Nephron progenitor cell (in vitro differentiated cells): ENCODE results near the gene CFDP1.

Experiments used
- DNase-seq: peaks from one replicate; pipeline ENCODE4 v3.0.0; 2021
- H3K27ac Mint-ChIP-seq: 2 replicates; pipeline ENCODE4 v1.8.0; 2021; ENCODE audit warnings: mild to moderate bottlenecking, moderate library complexity, mixed read lengths
- H3K27me3 Mint-ChIP-seq: 2 replicates; pipeline ENCODE4 v1.8.0; 2021; ENCODE audit warnings: mild to moderate bottlenecking, low read depth, mixed read lengths; ENCODE audit not compliant: poor library complexity
- H3K36me3 Mint-ChIP-seq: 2 replicates; pipeline ENCODE4 v1.8.0; 2021; ENCODE audit warnings: low read depth, mixed read lengths
- H3K4me1 Mint-ChIP-seq: 2 replicates; pipeline ENCODE4 v1.8.0; 2021; ENCODE audit warnings: mixed read lengths
- H3K4me3 Mint-ChIP-seq: 2 replicates; pipeline ENCODE4 v1.8.0; 2021; ENCODE audit warnings: mild to moderate bottlenecking, moderate library complexity, mixed read lengths
- H3K9me3 Mint-ChIP-seq: 2 replicates; pipeline ENCODE4 v1.8.0; 2021; ENCODE audit warnings: mild to moderate bottlenecking, moderate library complexity, mixed read lengths
- TF ChIP-seq, protein P1 (sequence below): fragments of 200-600 bp; sonication (generic); IDR thresholded peaks from 2 replicates; pipeline ENCODE4 v1.5.0; 2021; ENCODE audit warnings: antibody characterized with exemption

CFDP1 gene

DNA sequence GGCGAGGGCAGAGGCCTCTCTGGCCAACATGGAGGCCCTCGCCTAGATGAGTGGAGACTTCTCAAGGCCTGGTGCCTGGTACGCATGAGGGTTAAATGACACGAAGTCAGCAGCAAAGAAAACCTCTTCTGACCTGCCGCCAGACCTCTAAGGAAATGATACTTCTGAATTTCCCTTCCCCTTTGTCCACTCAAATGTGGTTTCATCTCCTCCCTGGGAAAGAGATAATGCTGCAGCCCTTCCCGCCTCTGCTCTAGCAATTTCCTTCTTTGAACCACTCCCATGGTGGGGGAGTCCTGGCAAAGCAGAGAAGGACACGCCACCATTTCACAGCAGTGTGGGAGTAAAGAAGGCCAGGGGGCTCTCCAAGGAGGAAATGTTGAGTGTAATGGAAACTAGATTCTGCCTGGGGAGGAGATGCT, 116.2 kb downstream of the CFDP1 start:
- Mint-ChIP-seq H3K27ac (peak overlapping the region; percentile 98), H3K4me1 (peaks cover 39% of the 10 kb centered on the region)

DNA sequence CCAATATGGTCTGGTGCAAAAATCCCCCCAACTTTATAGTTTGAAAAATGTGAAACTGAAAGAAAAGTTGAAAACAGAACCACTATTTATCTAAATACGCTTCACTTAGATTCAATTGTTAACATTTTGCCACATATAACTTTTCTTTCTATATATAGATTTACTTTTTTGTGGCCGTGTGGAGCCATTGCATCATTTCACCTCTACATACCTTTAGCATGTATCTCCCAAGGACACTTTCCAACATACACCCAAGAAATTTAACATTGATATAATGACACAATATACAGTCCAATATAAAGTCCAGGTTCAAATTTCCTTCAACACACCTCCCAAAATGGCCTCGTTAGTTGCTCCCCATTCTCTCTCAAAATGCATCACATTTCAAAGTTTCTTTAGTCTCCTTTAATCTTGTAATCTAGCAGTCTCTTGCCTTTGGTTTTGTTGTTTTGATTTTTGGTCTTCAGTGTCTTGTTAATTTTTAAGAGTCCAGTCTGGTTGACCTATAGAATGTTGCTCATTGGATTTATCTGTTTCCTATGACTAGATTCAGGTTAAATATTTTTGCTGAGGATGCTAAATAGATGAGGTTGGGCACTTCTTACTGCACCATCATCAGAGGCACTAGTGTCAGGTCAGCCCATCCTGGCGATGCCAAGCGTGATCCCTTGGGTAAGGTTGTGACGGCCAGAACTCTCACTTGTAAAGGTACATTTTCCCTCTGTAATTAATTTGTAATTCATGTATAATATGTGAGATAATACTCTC, 117.6 kb downstream of the CFDP1 start:
- Mint-ChIP-seq H3K27me3 (peaks cover 4% of the 10 kb centered on the region), H3K27ac (no peak overlapping the region), H3K9me3 (no peaks in the 10 kb centered on the region), H3K36me3 (peaks cover 31% of the 10 kb centered on the region), H3K4me1 (peaks cover 31% of the 10 kb centered on the region), H3K4me3 (no peak overlapping the region)
- no peak for DNase-seq
- TF ChIP-seq, protein P1, sequence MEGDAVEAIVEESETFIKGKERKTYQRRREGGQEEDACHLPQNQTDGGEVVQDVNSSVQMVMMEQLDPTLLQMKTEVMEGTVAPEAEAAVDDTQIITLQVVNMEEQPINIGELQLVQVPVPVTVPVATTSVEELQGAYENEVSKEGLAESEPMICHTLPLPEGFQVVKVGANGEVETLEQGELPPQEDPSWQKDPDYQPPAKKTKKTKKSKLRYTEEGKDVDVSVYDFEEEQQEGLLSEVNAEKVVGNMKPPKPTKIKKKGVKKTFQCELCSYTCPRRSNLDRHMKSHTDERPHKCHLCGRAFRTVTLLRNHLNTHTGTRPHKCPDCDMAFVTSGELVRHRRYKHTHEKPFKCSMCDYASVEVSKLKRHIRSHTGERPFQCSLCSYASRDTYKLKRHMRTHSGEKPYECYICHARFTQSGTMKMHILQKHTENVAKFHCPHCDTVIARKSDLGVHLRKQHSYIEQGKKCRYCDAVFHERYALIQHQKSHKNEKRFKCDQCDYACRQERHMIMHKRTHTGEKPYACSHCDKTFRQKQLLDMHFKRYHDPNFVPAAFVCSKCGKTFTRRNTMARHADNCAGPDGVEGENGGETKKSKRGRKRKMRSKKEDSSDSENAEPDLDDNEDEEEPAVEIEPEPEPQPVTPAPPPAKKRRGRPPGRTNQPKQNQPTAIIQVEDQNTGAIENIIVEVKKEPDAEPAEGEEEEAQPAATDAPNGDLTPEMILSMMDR = no peak

More for the DNA sequence above, 116.2 kb downstream of the CFDP1 start:
- no peak overlapping the region for H3K4me3 Mint-ChIP-seq
- H3K9me3 Mint-ChIP-seq = no peaks in the 10 kb centered on the region
- H3K27me3 Mint-ChIP-seq = peaks cover 4% of the 10 kb centered on the region
- H3K36me3 Mint-ChIP-seq = peaks cover 26% of the 10 kb centered on the region
- TF ChIP-seq, protein P1 = no peak
- no peak for DNase-seq

DNA sequence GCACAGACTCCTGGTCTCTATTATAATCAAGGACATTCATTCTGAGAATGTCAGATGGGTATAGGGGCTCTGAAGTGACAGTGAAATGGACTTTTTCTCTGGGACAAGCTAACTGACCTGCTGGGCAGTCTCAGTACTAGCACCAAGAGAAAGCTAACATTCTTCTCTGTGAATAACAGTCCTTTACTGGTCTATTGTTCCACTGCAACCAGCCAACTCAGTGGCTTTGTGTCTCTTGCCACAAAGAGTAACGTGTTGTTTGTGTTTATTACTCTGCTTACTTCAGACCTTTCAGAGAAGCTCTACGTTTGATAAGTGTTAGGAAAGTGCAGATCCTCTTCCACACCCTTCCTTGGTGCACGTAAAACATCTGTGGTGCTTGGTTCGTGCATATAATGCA, 120.4 kb downstream of the CFDP1 start:
- peaks cover 4% of the 10 kb centered on the region for H3K27me3 Mint-ChIP-seq
- peak overlapping the region; percentile 67 for H3K27ac Mint-ChIP-seq
- H3K4me1 Mint-ChIP-seq = peaks cover 34% of the 10 kb centered on the region
- no peaks in the 10 kb centered on the region for H3K9me3 Mint-ChIP-seq
- no peak for DNase-seq
- H3K4me3 Mint-ChIP-seq = no peak overlapping the region
- TF ChIP-seq, protein P1 = no peak
- peaks cover 40% of the 10 kb centered on the region for H3K36me3 Mint-ChIP-seq

DNA sequence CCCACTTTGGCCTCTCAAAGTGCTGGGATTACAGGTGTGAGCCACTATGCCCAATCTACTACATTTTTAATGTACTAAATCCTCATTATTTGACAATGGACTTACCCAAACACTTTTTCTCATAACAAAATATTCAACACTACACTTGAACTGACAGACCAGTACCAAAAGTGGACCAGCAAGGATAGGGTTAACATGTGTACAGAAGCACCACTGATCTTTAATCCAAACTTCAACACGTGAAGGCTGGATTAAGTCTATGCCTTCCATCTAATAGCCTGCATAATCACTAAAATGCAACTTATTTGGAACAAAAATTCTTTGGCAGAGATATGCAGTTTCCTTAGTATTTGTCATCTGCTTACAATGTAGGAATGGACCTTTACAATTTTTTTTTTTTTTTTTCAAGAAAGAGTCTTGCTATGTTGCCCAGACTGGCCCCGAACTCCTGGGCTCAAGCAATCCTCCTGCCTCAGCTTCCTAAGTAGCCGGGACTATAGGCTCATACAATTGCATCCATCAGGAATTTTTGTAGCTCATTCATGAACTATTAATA, 121.8 kb downstream of the CFDP1 start:
- Mint-ChIP-seq H3K36me3 (peaks cover 31% of the 10 kb centered on the region), H3K27ac (no peak overlapping the region), H3K4me3 (no peak overlapping the region), H3K9me3 (no peaks in the 10 kb centered on the region), H3K27me3 (peaks cover 4% of the 10 kb centered on the region), H3K4me1 (peaks cover 30% of the 10 kb centered on the region)
- no peak for DNase-seq
- TF ChIP-seq, protein P1 = no peak

DNA sequence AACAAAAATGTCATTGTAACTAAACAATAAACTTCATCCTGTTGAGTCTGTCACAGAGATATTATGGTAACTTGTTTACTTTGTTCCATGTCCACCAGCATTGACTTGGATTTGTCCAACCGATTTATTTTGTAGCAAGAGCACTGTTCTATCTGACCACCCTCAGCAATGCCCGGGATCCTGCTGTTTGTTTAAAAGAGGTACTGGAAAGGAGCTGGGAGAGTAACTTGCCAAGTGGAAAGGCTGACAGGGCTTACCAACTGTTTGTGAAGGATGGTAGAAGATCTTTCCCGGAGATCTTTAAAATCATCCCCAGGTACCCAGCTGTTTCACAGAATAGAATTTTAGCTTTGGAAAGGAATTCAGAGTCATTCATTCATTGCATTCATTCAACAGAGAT, 122.8 kb downstream of the CFDP1 start:
- Mint-ChIP-seq H3K27ac (no peak overlapping the region), H3K27me3 (peaks cover 4% of the 10 kb centered on the region), H3K9me3 (no peaks in the 10 kb centered on the region), H3K36me3 (peaks cover 23% of the 10 kb centered on the region), H3K4me1 (peaks cover 39% of the 10 kb centered on the region), H3K4me3 (no peak overlapping the region)
- TF ChIP-seq, protein P1 = no peak
- no peak for DNase-seq
